A673 (cell line): ENCODE measurements around the gene CAPN5. TPM values are rescaled to one million over a fixed set of nuclear protein-coding genes. Genes with fewer than 3 reads are reported as not detected.

Source experiments
- BruUV-seq: library from RNA; stranded (reverse); fragments of 400-500 nt; replicated peaks from 2 replicates; lab custom pipeline; 2021; lab: Mats Ljungman, UMichigan
- CTCF ChIA-PET: fragments of 300-600 bp; sonication (Branson Sonifier 250); formaldehyde crosslinking; loops from one replicate; lab custom pipeline; 2022; ENCODE audit warnings: antibody characterized with exemption; lab: Charles Lee
- POLR2A ChIA-PET: fragments of 300-600 bp; sonication (Branson Sonifier 250); formaldehyde crosslinking; loops from one replicate; lab custom pipeline; 2022; ENCODE audit warnings: antibody characterized with exemption; ENCODE audit not compliant: low non-redundant PET; lab: Charles Lee
- DNase-seq: peaks from one replicate; pipeline ENCODE4 v3.0.0-alpha.2; 2015; ENCODE audit warnings: low spot score
- H3K27ac ChIP-seq: fragments of 200-600 bp; sonication (generic); 2 replicates; pipeline ENCODE4 v1.5.1; 2016; ENCODE audit warnings: mixed run types, low read depth, mild to moderate bottlenecking, mixed read lengths, antibody characterized with exemption, low read length; ENCODE audit not compliant: poor library complexity, severe bottlenecking
- H3K27me3 ChIP-seq: fragments of 200-600 bp; sonication (generic); replicated peaks from 2 replicates; pipeline ENCODE4 v1.6.1; 2017; ENCODE audit warnings: mixed run types, low read depth, mild to moderate bottlenecking, mixed read lengths, antibody characterized with exemption, low read length; ENCODE audit not compliant: insufficient read depth, poor library complexity
- H3K36me3 ChIP-seq: fragments of 200-600 bp; sonication (generic); 2 replicates; pipeline ENCODE4 v1.6.1; 2016; ENCODE audit warnings: mixed run types, mild to moderate bottlenecking, mixed read lengths, antibody characterized with exemption, low read length; ENCODE audit not compliant: insufficient read depth, poor library complexity, severe bottlenecking
- H3K4me1 ChIP-seq: fragments of 200-600 bp; sonication (generic); 2 replicates; pipeline ENCODE4 v1.6.1; 2017; ENCODE audit warnings: mixed run types, mild to moderate bottlenecking, mixed read lengths, antibody characterized with exemption, low read length; ENCODE audit not compliant: insufficient read depth, poor library complexity, severe bottlenecking
- H3K4me3 ChIP-seq: fragments of 200-600 bp; sonication (generic); 2 replicates; pipeline ENCODE4 v1.5.1; 2016; ENCODE audit warnings: low read depth, mixed run types, mild to moderate bottlenecking, mixed read lengths, low read length; ENCODE audit not compliant: poor library complexity, severe bottlenecking
- H3K9me3 ChIP-seq: fragments of 200-600 bp; sonication (generic); 2 replicates; pipeline ENCODE4 v1.6.1; 2016; ENCODE audit warnings: mixed run types, low read depth, mild to moderate bottlenecking, mixed read lengths, antibody characterized with exemption, low read length; ENCODE audit not compliant: poor library complexity, severe bottlenecking
- EZH2 ChIP-seq: fragments of 200-600 bp; sonication (generic); IDR thresholded peaks from 2 replicates; pipeline ENCODE4 v1.6.1; 2017; ENCODE audit warnings: borderline replicate concordance, low read depth, mild to moderate bottlenecking, mixed read lengths, antibody characterized with exemption, low read length; ENCODE audit not compliant: poor library complexity, severe bottlenecking
- intact Hi-C: fragments of 100-400 bp; cut with micrococcal nuclease; formaldehyde crosslinking; loops from one replicate; pipeline ENCODE4 v1.10.0; 2022; ENCODE audit not compliant: unreplicated experiment
- total RNA-seq: library from RNA; stranded (reverse); gene quantifications from 2 replicates; pipeline ENCODE4 v1.2.3, GENCODE V29; 2021
- TF ChIP-seq, protein P1 (sequence below): fragments of 300-800, 200-600 bp; sonication (generic); conservative IDR thresholded peaks from 2 replicates; pipeline ENCODE4 v1.5.1; 2017; ENCODE audit warnings: low read depth, mild to moderate bottlenecking, antibody characterized with exemption, low read length, moderate library complexity, mixed read lengths

Gene CAPN5
- total RNA-seq, 1 experiment from 2014 or later = 4.3 TPM

DNA sequence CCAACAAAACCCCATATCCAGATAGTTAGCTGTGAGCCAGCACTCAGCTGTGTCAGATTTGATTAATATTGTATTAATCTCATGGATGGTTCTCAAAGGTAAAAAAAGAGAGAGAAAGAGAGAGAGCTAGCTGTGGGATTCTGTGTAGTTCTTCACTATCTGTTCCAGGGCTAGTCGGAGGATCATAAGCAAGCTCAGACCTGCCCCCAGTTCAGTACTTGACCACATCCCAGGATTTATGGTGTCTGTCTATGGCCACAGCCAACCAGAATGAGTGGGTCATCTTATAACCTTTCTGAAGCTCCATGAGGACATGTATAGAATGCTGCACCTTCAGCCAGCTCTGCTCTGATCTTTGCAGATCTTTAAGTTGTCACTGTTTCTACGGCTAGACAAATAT is 46.0 kb upstream of the CAPN5 start:
- CTCF ChIA-PET = no interaction called here
- no peak overlapping the region for H3K27ac ChIP-seq
- TF ChIP-seq, protein P1, sequence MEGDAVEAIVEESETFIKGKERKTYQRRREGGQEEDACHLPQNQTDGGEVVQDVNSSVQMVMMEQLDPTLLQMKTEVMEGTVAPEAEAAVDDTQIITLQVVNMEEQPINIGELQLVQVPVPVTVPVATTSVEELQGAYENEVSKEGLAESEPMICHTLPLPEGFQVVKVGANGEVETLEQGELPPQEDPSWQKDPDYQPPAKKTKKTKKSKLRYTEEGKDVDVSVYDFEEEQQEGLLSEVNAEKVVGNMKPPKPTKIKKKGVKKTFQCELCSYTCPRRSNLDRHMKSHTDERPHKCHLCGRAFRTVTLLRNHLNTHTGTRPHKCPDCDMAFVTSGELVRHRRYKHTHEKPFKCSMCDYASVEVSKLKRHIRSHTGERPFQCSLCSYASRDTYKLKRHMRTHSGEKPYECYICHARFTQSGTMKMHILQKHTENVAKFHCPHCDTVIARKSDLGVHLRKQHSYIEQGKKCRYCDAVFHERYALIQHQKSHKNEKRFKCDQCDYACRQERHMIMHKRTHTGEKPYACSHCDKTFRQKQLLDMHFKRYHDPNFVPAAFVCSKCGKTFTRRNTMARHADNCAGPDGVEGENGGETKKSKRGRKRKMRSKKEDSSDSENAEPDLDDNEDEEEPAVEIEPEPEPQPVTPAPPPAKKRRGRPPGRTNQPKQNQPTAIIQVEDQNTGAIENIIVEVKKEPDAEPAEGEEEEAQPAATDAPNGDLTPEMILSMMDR = no peak
- no peak for TF ChIP-seq EZH2

DNA sequence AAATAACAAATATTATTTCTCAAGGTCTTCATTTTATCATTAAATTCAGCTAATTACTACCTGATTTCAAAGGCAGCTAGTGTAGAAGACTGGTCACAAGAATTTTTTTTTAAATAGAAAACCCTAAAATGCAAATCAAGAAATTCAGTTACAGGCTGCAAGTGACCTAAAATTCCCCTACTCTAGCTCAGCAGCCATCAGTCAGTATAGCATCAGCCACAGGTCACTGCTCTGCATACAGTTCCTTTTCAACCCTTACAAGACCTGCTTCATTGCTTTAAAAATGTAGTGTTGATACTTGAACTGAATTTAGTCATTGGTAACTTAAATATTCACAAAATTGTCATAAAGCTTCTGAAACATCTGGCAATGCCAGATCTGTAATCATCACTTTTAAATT is 42.0 kb upstream of the CAPN5 start:
- H3K4me1 ChIP-seq = no peaks in the 10 kb centered on the region
- H3K9me3 ChIP-seq = no peaks in the 10 kb centered on the region
- no peak overlapping the region for H3K4me3 ChIP-seq
- intact Hi-C loops = no loop called here
- BruUV-seq = no TSS peak
- no peak for TF ChIP-seq EZH2
- TF ChIP-seq, protein P1 = no peak
- no peaks in the 10 kb centered on the region for H3K36me3 ChIP-seq
- no peaks in the 10 kb centered on the region for H3K27me3 ChIP-seq
- DNase-seq = no peak
- POLR2A ChIA-PET = no interaction called here
- CTCF ChIA-PET = no interaction called here
- H3K27ac ChIP-seq = no peak overlapping the region

More for the DNA sequence above, 46.0 kb upstream of the CAPN5 start:
- H3K9me3 ChIP-seq = no peaks in the 10 kb centered on the region
- intact Hi-C loops = no loop called here
- H3K36me3 ChIP-seq = no peaks in the 10 kb centered on the region
- no TSS peak for BruUV-seq
- POLR2A ChIA-PET = no interaction called here
- H3K4me3 ChIP-seq = no peak overlapping the region
- H3K27me3 ChIP-seq = no peaks in the 10 kb centered on the region
- DNase-seq = no peak
- no peaks in the 10 kb centered on the region for H3K4me1 ChIP-seq

DNA sequence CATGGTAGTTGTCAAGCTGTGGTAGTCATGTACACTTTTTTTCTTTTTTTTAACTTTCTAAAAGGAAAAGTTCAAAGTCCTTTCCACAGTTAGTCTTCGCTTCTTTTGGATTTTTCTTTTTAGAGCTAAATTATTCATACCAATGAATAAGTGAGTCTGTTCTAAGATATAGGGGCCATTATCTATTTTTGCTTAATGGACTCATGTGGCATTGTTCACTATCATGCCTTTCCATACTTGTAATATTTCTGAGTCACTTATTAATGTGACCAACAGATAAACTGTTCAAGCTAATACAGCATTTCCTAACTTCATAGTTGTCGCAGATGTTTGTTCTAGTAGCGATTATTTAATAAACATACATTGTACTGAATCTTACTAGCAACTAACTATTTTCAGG is 40.5 kb upstream of the CAPN5 start:
- intact Hi-C loops = no loop called here
- H3K27ac ChIP-seq = no peak overlapping the region
- DNase-seq = no peak
- ChIA-PET POLR2A (no interaction called here), CTCF (interaction anchor here (0.6 kb wide), 1 partner anchor 350 kb away, joined by 3 read pairs; no protein-coding TSS in a partner anchor)
- no peaks in the 10 kb centered on the region for H3K9me3 ChIP-seq
- no peaks in the 10 kb centered on the region for H3K36me3 ChIP-seq
- H3K4me3 ChIP-seq = no peak overlapping the region
- no TSS peak for BruUV-seq
- H3K27me3 ChIP-seq = peaks cover 9% of the 10 kb centered on the region
- no peaks in the 10 kb centered on the region for H3K4me1 ChIP-seq
- TF ChIP-seq EZH2 = no peak
- TF ChIP-seq, protein P1 = no peak
